ENCODE results near the gene AGBL4.
"Not testable (repeated sequence)": the region's sequence is repeated elsewhere in the genome, so short reads cannot be mapped to it uniquely, and the experiment has no call there.

Gene AGBL4

GRCh38 chr1:48560577-48560976 is 1463.2 kb downstream of the AGBL4 start:
- no peak for DNase-seq

- DNase-seq = no peak
These were observed 1463.6 kb downstream of the AGBL4 start for GRCh38 chr1:48560116-48560515.

GRCh38 chr1:48558366-48558765 is 1465.4 kb downstream of the AGBL4 start:
- no peak for DNase-seq

GRCh38 chr1:48556186-48556850 is 1467.4 kb downstream of the AGBL4 start:
- DNase-seq = no peak

- DNase-seq = no peak
These were observed 1468.5 kb downstream of the AGBL4 start for GRCh38 chr1:48555271-48555670.

- DNase-seq = no peak
These were observed 1470.7 kb downstream of the AGBL4 start for GRCh38 chr1:48552903-48553606.

GRCh38 chr1:48552420-48552819 is 1471.3 kb downstream of the AGBL4 start:
- DNase-seq = no peak

GRCh38 chr1:48548985-48549384 is 1474.8 kb downstream of the AGBL4 start:
- no peak for DNase-seq

- no peak for DNase-seq
These were observed 1476.1 kb downstream of the AGBL4 start for GRCh38 chr1:48547561-48548220.

- no peak for DNase-seq
These were observed 1479.9 kb downstream of the AGBL4 start for GRCh38 chr1:48543854-48544253.

- no peak for DNase-seq
These were observed 1483.2 kb downstream of the AGBL4 start for GRCh38 chr1:48540587-48540986.

- DNase-seq = no peak
These were observed 1487.3 kb downstream of the AGBL4 start for GRCh38 chr1:48536477-48536876.

- DNase-seq = no peak
These were observed 1490.8 kb downstream of the AGBL4 start for GRCh38 chr1:48532976-48533375.

GRCh38 chr1:48530727-48531351 is 1492.9 kb downstream of the AGBL4 start:
- DNase-seq = peak in 1 of 2 donors; percentile 41

GRCh38 chr1:48527051-48527450 is 1496.7 kb downstream of the AGBL4 start:
- no peak for DNase-seq

- peak; percentile 66 to 76 for DNase-seq
These were observed 1497.6 kb downstream of the AGBL4 start for GRCh38 chr1:48526008-48526710.

GRCh38 chr1:48524892-48525467 is 1498.8 kb downstream of the AGBL4 start:
- peak; percentile 27 to 60 for DNase-seq

- DNase-seq = no peak
These were observed 1500.2 kb downstream of the AGBL4 start for GRCh38 chr1:48523558-48523957.

GRCh38 chr1:48519896-48520295 is 1503.9 kb downstream of the AGBL4 start:
- DNase-seq = not testable (repeated sequence)

GRCh38 chr1:48506870-48507269 is 1516.9 kb downstream of the AGBL4 start:
- no peak for DNase-seq

- no peak for DNase-seq
These were observed 1523.0 kb downstream of the AGBL4 start for GRCh38 chr1:48500541-48501450.

Measured in hippocampal formation (tissue), 2 donors.